ENCODE results near the gene CRABP2.

- no peak; the same call in 1 of the 2 replicates for TF ChIP-seq POLR2AphosphoS5 (IDR thresholded peaks at IDR 0.05; ENCODE audit: low read depth, low read length)
- TF ChIP-seq TAF1 (IDR thresholded peaks at IDR 0.05; ENCODE audit: borderline replicate concordance, insufficient read depth, low read length) = 0 out of 2 replicates have a peak, but pooled peaks have one; percentile 6
- TF ChIP-seq SIN3A (IDR thresholded peaks at IDR 0.05; ENCODE audit: borderline replicate concordance, insufficient read depth, low read length) = no peak
These were observed 22.1 kb upstream of the CRABP2 start for GRCh38 chr1:156727492-156727891.
